Tibial artery (tissue), 4 donors: ENCODE measurements around the gene NUDT21.

Experiments used
- DNase-seq, 2 donors: peaks; one replicate each; pipeline ENCODE4 v3.0.0-alpha.2; 2019
- H3K27ac ChIP-seq, 2 donors: fragments of 200-600 bp; sonication (generic) in 1 of 2; 1 replicate in 1 of 2; 2 replicates in 1 of 2; pipeline ENCODE4 v1.5.1; 2018 to 2019; ENCODE audit warnings: mild to moderate bottlenecking in 1 of 2
- H3K27me3 ChIP-seq, 2 donors: fragments of 200-600 bp; sonication (generic) in 1 of 2; one replicate each; pipeline versions ENCODE4 v1.5.1 to v1.6.0; 2016 to 2019
- H3K36me3 ChIP-seq, 3 donors: fragments of 200-600 bp; sonication (generic) in 2 of 3; one replicate each; pipeline ENCODE4 v1.5.1; 2016 to 2019; ENCODE audit warnings: mild to moderate bottlenecking in 2 of 3
- H3K4me1 ChIP-seq, 4 donors: fragments of 200-600 bp; sonication (generic) in 2 of 4; 1 replicate in 3 of 4; 2 replicates in 1 of 4; pipeline ENCODE4 v1.5.1; 2016 to 2019
- H3K4me3 ChIP-seq, 2 donors: fragments of 200-600 bp; sonication (generic) in 1 of 2; 1 replicate in 1 of 2; 2 replicates in 1 of 2; pipeline ENCODE4 v1.5.1; 2018 to 2019; ENCODE audit warnings: mild to moderate bottlenecking in 2 of 2
- H3K9me3 ChIP-seq, 3 donors: fragments of 200-600 bp; sonication (generic) in 1 of 3; one replicate each; pipeline ENCODE4 v1.5.1; 2016 to 2019
- CTCF ChIP-seq, 2 experiments: fragments of 200-600 bp in 1 of 2; fragments of 450-650 bp in 1 of 2; IDR thresholded peaks; one replicate each; pipeline ENCODE4 v1.5.1; 2017 to 2019; ENCODE audit warnings: antibody characterized with exemption in 2 of 2, mild to moderate bottlenecking in 1 of 2, moderate library complexity in 1 of 2
- intact Hi-C: fragments of 100-400 bp; cut with DNase I; formaldehyde crosslinking; loops from one replicate; pipeline ENCODE4 v1.15.0; 2023; ENCODE audit warnings: low total_unique reads

NUDT21 gene

GRCh38 chr16:56408379-56409098, 42.6 kb downstream of the NUDT21 start:
- Histone ChIP-seq H3K4me3 (no peak overlapping the region), H3K27me3 (no peaks in the 10 kb centered on the region), H3K36me3 (peaks cover 59 to 72% (median 60%) of the 10 kb centered on the region in 3 donors), H3K4me1 (peaks cover 0 to 3% (median 0%) of the 10 kb centered on the region in 4 donors), H3K27ac (no peak overlapping the region), H3K9me3 (no peaks in the 10 kb centered on the region)
- no peak for DNase-seq
- no peak for TF ChIP-seq CTCF (IDR thresholded peaks at IDR 0.05)
- intact Hi-C loops = no loop called here

- H3K9me3 ChIP-seq = no peaks in the 10 kb centered on the region
- no peak for TF ChIP-seq CTCF (IDR thresholded peaks at IDR 0.05)
- H3K27me3 ChIP-seq = no peaks in the 10 kb centered on the region
- peaks cover 64 to 80% (median 70%) of the 10 kb centered on the region in 3 donors for H3K36me3 ChIP-seq
- no peak overlapping the region for H3K27ac ChIP-seq
- DNase-seq = no peak
- intact Hi-C loops = no loop called here
- no peaks in the 10 kb centered on the region for H3K4me1 ChIP-seq
- H3K4me3 ChIP-seq = no peak overlapping the region
Observed at GRCh38 chr16:56405977-56406672, 45.0 kb downstream of the NUDT21 start.

- no peak for DNase-seq
Observed at GRCh38 chr16:56401482-56401881, 49.6 kb downstream of the NUDT21 start.

GRCh38 chr16:56400458-56400857, 50.7 kb downstream of the NUDT21 start:
- intact Hi-C loops = no loop called here
- no peak overlapping the region for H3K4me3 ChIP-seq
- no peak for TF ChIP-seq CTCF (IDR thresholded peaks at IDR 0.05)
- no peaks in the 10 kb centered on the region for H3K9me3 ChIP-seq
- H3K36me3 ChIP-seq = peaks cover 51 to 69% (median 63%) of the 10 kb centered on the region in 3 donors
- H3K27ac ChIP-seq = no peak overlapping the region
- no peak for DNase-seq
- H3K4me1 ChIP-seq = no peaks in the 10 kb centered on the region
- no peaks in the 10 kb centered on the region for H3K27me3 ChIP-seq

More at GRCh38 chr16:56401482-56401881, 49.6 kb downstream of the NUDT21 start:
- no peak overlapping the region for H3K4me3 ChIP-seq
- H3K27ac ChIP-seq = no peak overlapping the region
- TF ChIP-seq CTCF (IDR thresholded peaks at IDR 0.05) = no peak
- no peaks in the 10 kb centered on the region for H3K27me3 ChIP-seq
- H3K4me1 ChIP-seq = no peaks in the 10 kb centered on the region
- no peaks in the 10 kb centered on the region for H3K9me3 ChIP-seq
- intact Hi-C loops = no loop called here
- peaks cover 54 to 71% (median 65%) of the 10 kb centered on the region in 3 donors for H3K36me3 ChIP-seq

GRCh38 chr16:56399486-56399885, 51.6 kb downstream of the NUDT21 start:
- no peak for DNase-seq
- Histone ChIP-seq H3K4me1 (no peaks in the 10 kb centered on the region), H3K9me3 (no peaks in the 10 kb centered on the region), H3K36me3 (peaks cover 43 to 59% (median 53%) of the 10 kb centered on the region in 3 donors), H3K27ac (no peak overlapping the region), H3K4me3 (no peak overlapping the region), H3K27me3 (no peaks in the 10 kb centered on the region)
- no peak for TF ChIP-seq CTCF (IDR thresholded peaks at IDR 0.05)
- intact Hi-C loops = no loop called here
